Measurements from ENCODE around the gene FZR1. TPM values are rescaled to one million over a fixed set of nuclear protein-coding genes. Genes with fewer than 3 reads are reported as not detected.

Gene FZR1
- total and polyA plus RNA-seq, 2 experiments from 2014 or later = 16.1 to 39.2 TPM

GRCh38 chr19:3544742-3545668 is 38.9 kb downstream of the FZR1 start:
- H3K4me3 Mint-ChIP-seq = no peak overlapping the region
- Histone ChIP-seq H3F3A (replicated peaks; ENCODE audit: low read depth) (peaks cover 6% of the 10 kb centered on the region; the same call in 1 of the 2 replicates), H3K4me2 (no peak overlapping the region), H3K27ac (ENCODE audit: low read depth) (no peak overlapping the region), H3K9me2 (ENCODE audit: insufficient read depth) (no peaks in the 10 kb centered on the region), H3K36me3 (ENCODE audit: insufficient read depth) (no peaks in the 10 kb centered on the region), H4K20me1 (replicated peaks; ENCODE audit: insufficient read depth) (peaks cover 5% of the 10 kb centered on the region), H2AFZ (no peak overlapping the region), H3K4me3 (no peak overlapping the region), H3K27me3 (ENCODE audit: insufficient read depth) (no peaks in the 10 kb centered on the region), H3K4me1 (ENCODE audit: insufficient read depth) (no peaks in the 10 kb centered on the region), H3K79me2 (replicated peaks; ENCODE audit: insufficient read depth) (no peaks in the 10 kb centered on the region)
- peaks cover 12% of the 10 kb centered on the region for H3K27me3 Mint-ChIP-seq (ENCODE audit: insufficient read depth, low read depth, poor library complexity)
- no peaks in the 10 kb centered on the region; the same call in 2 of the 3 replicates for H3K4me1 Mint-ChIP-seq
- no peak overlapping the region; the same call in 1 of the 2 replicates for H3K27ac Mint-ChIP-seq
- peaks cover 7% of the 10 kb centered on the region for H3K36me3 Mint-ChIP-seq (ENCODE audit: low read depth)
- peak; percentile 40; the same call in 1 of the 2 replicates for TF ChIP-seq POLR2AphosphoS5 (IDR thresholded peaks at IDR 0.05; ENCODE audit: low read depth)
- TF ChIP-seq REST (IDR thresholded peaks at IDR 0.05; ENCODE audit: unreplicated experiment) = no peak
- TF ChIP-seq ZNF462 (CRISPR knock-in tag; IDR thresholded peaks at IDR 0.05) = no peak
- TF ChIP-seq CTCF (conservative IDR thresholded peaks at IDR 0.05; ENCODE audit: low read depth in 2 of 2) = peak; percentile 85 to 94
- DNase-seq (ENCODE audit: low spot score) (peak; percentile 76), ATAC-seq (peak; percentile 89)
- no peaks in the 10 kb centered on the region for H3K9me3 Mint-ChIP-seq
